Measurements from ENCODE around the gene VCL. TPM values are rescaled to one million over a fixed set of nuclear protein-coding genes. Genes with fewer than 3 reads are reported as not detected.

VCL gene
- total RNA-seq, 1 donor from 2014 or later = 74.6 TPM

DNA sequence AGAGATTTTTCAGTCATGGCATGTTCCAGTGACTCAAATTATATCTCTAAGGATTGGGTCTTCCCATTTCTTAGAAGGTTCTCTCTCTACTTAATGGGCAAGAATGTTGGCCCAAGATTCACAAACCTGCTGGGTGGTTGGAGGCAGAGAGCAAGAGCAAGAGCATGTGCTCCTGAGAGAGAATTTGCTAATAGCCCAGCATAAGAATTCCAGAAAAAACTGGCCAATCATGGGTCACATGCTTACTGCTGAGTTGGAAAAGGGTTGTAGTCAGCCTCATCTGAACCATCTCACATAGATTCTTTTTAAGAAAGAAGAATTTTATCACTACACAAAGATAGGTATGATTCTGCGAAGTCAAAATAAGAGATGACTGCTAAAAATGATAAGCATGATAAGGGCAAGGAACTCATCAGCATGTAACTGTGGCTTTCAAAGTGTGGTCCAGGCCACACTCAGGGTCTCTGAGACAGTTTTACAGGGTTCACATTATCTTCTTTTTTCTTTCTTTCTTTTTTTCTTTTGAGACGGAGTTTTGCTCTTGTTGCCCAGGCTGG is 8.2 kb upstream of the VCL start:
- DNase-seq (ENCODE audit: low read depth, low spot score) = no peak
- Mint-ChIP-seq H3K36me3 (ENCODE audit: low read depth) (no peaks in the 10 kb centered on the region), H3K27me3 (ENCODE audit: low read depth) (no peaks in the 10 kb centered on the region), H3K4me1 (peaks cover 1% of the 10 kb centered on the region), H3K9me3 (no peaks in the 10 kb centered on the region), H3K27ac (ENCODE audit: unreplicated experiment) (no peak overlapping the region), H3K4me3 (no peak overlapping the region)
- TF ChIP-seq, protein P1, sequence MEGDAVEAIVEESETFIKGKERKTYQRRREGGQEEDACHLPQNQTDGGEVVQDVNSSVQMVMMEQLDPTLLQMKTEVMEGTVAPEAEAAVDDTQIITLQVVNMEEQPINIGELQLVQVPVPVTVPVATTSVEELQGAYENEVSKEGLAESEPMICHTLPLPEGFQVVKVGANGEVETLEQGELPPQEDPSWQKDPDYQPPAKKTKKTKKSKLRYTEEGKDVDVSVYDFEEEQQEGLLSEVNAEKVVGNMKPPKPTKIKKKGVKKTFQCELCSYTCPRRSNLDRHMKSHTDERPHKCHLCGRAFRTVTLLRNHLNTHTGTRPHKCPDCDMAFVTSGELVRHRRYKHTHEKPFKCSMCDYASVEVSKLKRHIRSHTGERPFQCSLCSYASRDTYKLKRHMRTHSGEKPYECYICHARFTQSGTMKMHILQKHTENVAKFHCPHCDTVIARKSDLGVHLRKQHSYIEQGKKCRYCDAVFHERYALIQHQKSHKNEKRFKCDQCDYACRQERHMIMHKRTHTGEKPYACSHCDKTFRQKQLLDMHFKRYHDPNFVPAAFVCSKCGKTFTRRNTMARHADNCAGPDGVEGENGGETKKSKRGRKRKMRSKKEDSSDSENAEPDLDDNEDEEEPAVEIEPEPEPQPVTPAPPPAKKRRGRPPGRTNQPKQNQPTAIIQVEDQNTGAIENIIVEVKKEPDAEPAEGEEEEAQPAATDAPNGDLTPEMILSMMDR (conservative IDR thresholded peaks at IDR 0.05) = no peak

- Mint-ChIP-seq H3K4me1 (peaks cover 5% of the 10 kb centered on the region), H3K27ac (ENCODE audit: unreplicated experiment) (no peak overlapping the region), H3K27me3 (ENCODE audit: low read depth) (no peaks in the 10 kb centered on the region), H3K4me3 (no peak overlapping the region), H3K36me3 (ENCODE audit: low read depth) (no peaks in the 10 kb centered on the region), H3K9me3 (no peaks in the 10 kb centered on the region)
- no peak for DNase-seq (ENCODE audit: low read depth, low spot score)
- TF ChIP-seq, protein P1 (conservative IDR thresholded peaks at IDR 0.05) = no peak
Measured at GRCh38 chr10:73991203-73991883, 6.6 kb upstream of the VCL start.

DNA sequence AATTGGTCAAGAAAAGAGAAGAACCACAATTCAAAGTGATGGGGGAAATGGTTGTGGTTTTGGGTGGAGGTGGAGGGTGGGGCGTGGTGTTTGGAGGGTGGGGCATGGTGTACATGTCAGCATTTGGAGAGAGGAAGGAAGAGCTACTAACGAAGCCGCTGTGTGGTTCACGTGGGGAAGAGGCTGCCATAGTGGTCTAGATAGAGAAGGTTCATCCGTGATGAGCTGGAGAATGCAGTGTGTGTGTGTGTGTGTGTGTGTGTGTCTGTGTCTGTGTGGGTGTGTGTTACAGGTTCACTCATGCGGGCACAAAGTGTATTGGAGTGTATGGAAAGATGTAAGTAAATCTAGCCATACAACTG is 6.1 kb upstream of the VCL start:
- no peak overlapping the region for H3K27ac Mint-ChIP-seq (ENCODE audit: unreplicated experiment)
- peaks cover 5% of the 10 kb centered on the region for H3K4me1 Mint-ChIP-seq
- no peaks in the 10 kb centered on the region for H3K36me3 Mint-ChIP-seq (ENCODE audit: low read depth)
- no peak for DNase-seq (ENCODE audit: low read depth, low spot score)
- H3K9me3 Mint-ChIP-seq = no peaks in the 10 kb centered on the region
- TF ChIP-seq, protein P1 (conservative IDR thresholded peaks at IDR 0.05) = no peak
- H3K4me3 Mint-ChIP-seq = no peak overlapping the region
- H3K27me3 Mint-ChIP-seq (ENCODE audit: low read depth) = no peaks in the 10 kb centered on the region

DNA sequence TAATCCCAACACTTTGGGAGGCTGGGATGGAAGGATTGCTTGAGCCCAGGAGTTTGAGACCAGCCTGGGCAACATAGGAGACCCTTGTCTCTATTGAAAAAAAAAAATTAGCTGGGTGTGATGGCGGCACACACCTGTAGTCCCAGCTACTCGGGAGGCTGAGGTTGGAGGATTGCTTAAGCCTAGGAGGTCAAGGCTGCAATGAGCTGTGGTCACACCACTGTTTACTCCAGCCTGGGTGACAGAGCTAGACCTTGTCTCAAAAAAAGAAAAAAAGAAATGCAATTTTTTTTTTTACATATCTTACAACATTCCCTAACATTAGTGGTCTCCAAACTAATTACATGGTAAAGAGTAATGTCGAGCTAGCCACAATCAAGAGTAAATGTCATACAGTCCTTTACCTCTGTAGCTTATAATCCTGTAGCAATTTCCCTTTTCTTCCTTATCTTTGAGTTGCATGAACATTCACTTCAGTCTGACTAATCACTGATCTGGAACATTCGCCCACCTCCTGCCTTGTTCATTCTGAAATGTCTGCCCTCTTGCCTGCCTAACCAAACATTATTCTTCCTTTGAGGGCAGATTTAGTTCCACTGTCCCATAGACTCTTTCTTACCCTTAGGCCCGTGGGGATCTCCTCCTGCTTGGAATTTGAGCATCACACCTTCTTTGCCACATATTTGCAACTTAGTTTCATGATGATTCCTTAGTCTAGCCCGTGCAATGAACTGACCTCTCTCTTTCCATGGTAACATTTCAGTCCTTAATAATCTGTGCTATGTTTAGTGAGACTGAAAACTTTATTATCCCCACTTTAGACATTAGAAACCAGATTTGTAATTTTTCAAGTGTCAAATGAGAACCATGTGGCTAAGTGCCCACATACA is 4.8 kb upstream of the VCL start:
- Mint-ChIP-seq H3K27me3 (ENCODE audit: low read depth) (no peaks in the 10 kb centered on the region), H3K4me3 (no peak overlapping the region), H3K27ac (ENCODE audit: unreplicated experiment) (no peak overlapping the region), H3K9me3 (no peaks in the 10 kb centered on the region), H3K36me3 (ENCODE audit: low read depth) (no peaks in the 10 kb centered on the region), H3K4me1 (peaks cover 5% of the 10 kb centered on the region)
- no peak for DNase-seq (ENCODE audit: low read depth, low spot score)
- TF ChIP-seq, protein P1 (conservative IDR thresholded peaks at IDR 0.05) = no peak

- H3K9me3 Mint-ChIP-seq = no peaks in the 10 kb centered on the region
- H3K27me3 Mint-ChIP-seq (ENCODE audit: low read depth) = no peaks in the 10 kb centered on the region
- peak overlapping the region; percentile 1 for H3K4me3 Mint-ChIP-seq
- no peaks in the 10 kb centered on the region for H3K36me3 Mint-ChIP-seq (ENCODE audit: low read depth)
- no peak for DNase-seq (ENCODE audit: low read depth, low spot score)
- peaks cover 20% of the 10 kb centered on the region for H3K4me1 Mint-ChIP-seq
- no peak overlapping the region for H3K27ac Mint-ChIP-seq (ENCODE audit: unreplicated experiment)
- TF ChIP-seq, protein P1 (conservative IDR thresholded peaks at IDR 0.05) = no peak
Measured at GRCh38 chr10:73995035-73995358, 2.9 kb upstream of the VCL start.

Data from neural crest cell (in vitro differentiated cells).